SK-N-SH treated with all-trans-retinoic acid at 6 μM for 48 hours (cell line): ENCODE measurements around the gene NALCN.

Experiments used
- ATAC-seq: fragments of 200-7000 bp; cut with Tn5 transposase; 3 replicates; pipeline ENCODE4 v1.9.1; 2020; ENCODE audit warnings: mild to moderate bottlenecking, moderate library complexity
- ARNTL ChIP-seq: fragments of 450-650 bp; formaldehyde crosslinking; IDR thresholded peaks from 2 replicates; pipeline ENCODE4 v1.5.0; 2020; ENCODE audit warnings: low read depth, mild to moderate bottlenecking, moderate library complexity, borderline replicate concordance
- BACH2 ChIP-seq: fragments of 250-450 bp; sonication (Bioruptor Pico); IDR thresholded peaks from 2 replicates; pipeline ENCODE4 v1.9.0; 2021; ENCODE audit warnings: mild to moderate bottlenecking, borderline replicate concordance
- CREB5 ChIP-seq: fragments of 250-450 bp; sonication (Bioruptor Pico); IDR thresholded peaks from 2 replicates; pipeline ENCODE4 v1.5.1; 2020; ENCODE audit warnings: low read depth, mild to moderate bottlenecking, moderate library complexity
- CSDC2 ChIP-seq: fragments of 250-450 bp; sonication (Bioruptor Pico); IDR thresholded peaks from 2 replicates; pipeline ENCODE4 v1.5.0; 2020; ENCODE audit warnings: mild to moderate bottlenecking, moderate library complexity
- CSRNP3 ChIP-seq: fragments of 250-450 bp; sonication (Bioruptor Pico); IDR thresholded peaks from 2 replicates; pipeline ENCODE4 v1.5.1; 2021; ENCODE audit warnings: mild to moderate bottlenecking, moderate library complexity
- GLIS3 ChIP-seq: fragments of 250-450 bp; sonication (Bioruptor Pico); IDR thresholded peaks from 2 replicates; pipeline ENCODE4 v1.5.0; 2020; ENCODE audit warnings: mild to moderate bottlenecking, moderate library complexity
- ISL1 ChIP-seq: fragments of 250-450 bp; sonication (Bioruptor Pico); IDR thresholded peaks from 2 replicates; pipeline ENCODE4 v2.1.2; 2022; ENCODE audit warnings: mild to moderate bottlenecking, moderate library complexity
- OSR1 ChIP-seq: fragments of 250-450 bp; sonication (Bioruptor Pico); IDR thresholded peaks from 2 replicates; pipeline ENCODE4 v1.8.0; 2022; ENCODE audit warnings: moderate library complexity, mild to moderate bottlenecking, inconsistent platforms
- PATZ1 ChIP-seq: fragments of 250-450 bp; sonication (Bioruptor Pico); IDR thresholded peaks from 2 replicates; pipeline ENCODE4 v1.8.0; 2020; ENCODE audit warnings: mild to moderate bottlenecking, moderate library complexity, borderline replicate concordance
- POU6F1 ChIP-seq: fragments of 250-450 bp; sonication (Bioruptor Pico); IDR thresholded peaks from 2 replicates; pipeline ENCODE4 v1.8.0; 2021; ENCODE audit warnings: low read depth, mild to moderate bottlenecking, moderate library complexity, borderline replicate concordance
- PPARA ChIP-seq: fragments of 250-450 bp; sonication (Bioruptor Pico); IDR thresholded peaks from 2 replicates; pipeline ENCODE4 v1.5.0; 2020; ENCODE audit warnings: mild to moderate bottlenecking, borderline replicate concordance
- RARB ChIP-seq: fragments of 250-450 bp; sonication (Bioruptor Pico); IDR thresholded peaks from 2 replicates; pipeline ENCODE4 v1.8.0; 2021; ENCODE audit warnings: mild to moderate bottlenecking, moderate library complexity
- SNAI2 ChIP-seq: fragments of 250-450 bp; sonication (Bioruptor Pico); IDR thresholded peaks from 2 replicates; pipeline ENCODE4 v1.5.0; 2020; ENCODE audit warnings: mild to moderate bottlenecking, moderate library complexity
- TCF4 ChIP-seq: fragments of 250-450 bp; sonication (Bioruptor Pico); IDR thresholded peaks from 2 replicates; pipeline ENCODE4 v1.8.0; 2021; ENCODE audit warnings: mild to moderate bottlenecking, moderate library complexity, borderline replicate concordance
- TOX ChIP-seq: fragments of 250-450 bp; sonication (Bioruptor Pico); IDR thresholded peaks from 2 replicates; pipeline ENCODE4 v1.8.0; 2021; ENCODE audit warnings: mild to moderate bottlenecking, moderate library complexity, borderline replicate concordance
- TSHZ2 ChIP-seq: fragments of 250-450 bp; sonication (Bioruptor Pico); IDR thresholded peaks from 2 replicates; pipeline ENCODE4 v1.5.0; 2020; ENCODE audit warnings: mild to moderate bottlenecking, moderate library complexity
- ZC3H10 ChIP-seq: fragments of 250-450 bp; sonication (Bioruptor Pico); IDR thresholded peaks from 2 replicates; pipeline ENCODE4 v1.5.1; 2021; ENCODE audit warnings: mild to moderate bottlenecking, moderate library complexity
- ZFP3 ChIP-seq: fragments of 250-450 bp; sonication (Bioruptor Pico); IDR thresholded peaks from 2 replicates; pipeline ENCODE4 v1.5.0; 2020; ENCODE audit warnings: mild to moderate bottlenecking, moderate library complexity
- ZFP30 ChIP-seq: fragments of 450-650 bp; formaldehyde crosslinking; IDR thresholded peaks from 2 replicates; pipeline ENCODE4 v1.5.0; 2022; ENCODE audit warnings: mild to moderate bottlenecking, moderate library complexity
- ZNF565 ChIP-seq: fragments of 450-650 bp; formaldehyde crosslinking; conservative IDR thresholded peaks from 2 replicates; pipeline ENCODE4 v1.5.0; 2020; ENCODE audit warnings: low read depth, mild to moderate bottlenecking, moderate library complexity
- ZNF70 ChIP-seq: fragments of 450-650 bp; formaldehyde crosslinking; IDR thresholded peaks from 2 replicates; pipeline ENCODE4 v1.5.0; 2020; ENCODE audit warnings: mild to moderate bottlenecking, moderate library complexity
- ZNF8 ChIP-seq: fragments of 450-650 bp; formaldehyde crosslinking; IDR thresholded peaks from 2 replicates; pipeline ENCODE4 v1.5.0; 2020; ENCODE audit warnings: mild to moderate bottlenecking, moderate library complexity

Gene NALCN

GRCh38 chr13:101049166-101049850 is 367.0 kb downstream of the NALCN start:
- no peak for ATAC-seq
- TF ChIP-seq ARNTL (CRISPR knock-in tag) (no peak), CSDC2 (CRISPR knock-in tag) (no peak), ZNF565 (CRISPR knock-in tag) (no peak), RARB (CRISPR knock-in tag) (no peak), CSRNP3 (CRISPR knock-in tag) (no peak), CREB5 (CRISPR knock-in tag) (no peak), ZNF8 (CRISPR knock-in tag) (no peak), ISL1 (CRISPR knock-in tag) (no peak), PPARA (no peak), ZFP30 (no peak)
- TF ChIP-seq, all 23 proteins: peak for 0

GRCh38 chr13:101036546-101036945 is 379.8 kb downstream of the NALCN start:
- ATAC-seq, result no peak
- TF ChIP-seq ZNF70 (CRISPR knock-in tag), result no peak
- TF ChIP-seq CSDC2 (CRISPR knock-in tag), result no peak
- no peak for TF ChIP-seq GLIS3 (CRISPR knock-in tag)
- TF ChIP-seq SNAI2 (CRISPR knock-in tag), result no peak
- no peak for TF ChIP-seq ZNF565 (CRISPR knock-in tag)
- TF ChIP-seq ISL1 (CRISPR knock-in tag), result no peak
- no peak for TF ChIP-seq OSR1 (CRISPR knock-in tag)
- TF ChIP-seq TCF4 (CRISPR knock-in tag), result no peak
- no peak for TF ChIP-seq ZC3H10 (CRISPR knock-in tag)
- TF ChIP-seq TOX (CRISPR knock-in tag), result no peak
- no peak for TF ChIP-seq ARNTL (CRISPR knock-in tag)
- no peak for TF ChIP-seq ZFP30
- TF ChIP-seq BACH2 (CRISPR knock-in tag), result no peak
- no peak for TF ChIP-seq TSHZ2 (CRISPR knock-in tag)

- TF ChIP-seq PPARA, result no peak
- TF ChIP-seq ZNF70 (CRISPR knock-in tag), result no peak
- TF ChIP-seq RARB (CRISPR knock-in tag), result no peak
- no peak for TF ChIP-seq TOX (CRISPR knock-in tag)
- no peak for TF ChIP-seq CSRNP3 (CRISPR knock-in tag)
- no peak for TF ChIP-seq POU6F1 (CRISPR knock-in tag)
- no peak for TF ChIP-seq ZNF8 (CRISPR knock-in tag)
- no peak for TF ChIP-seq TCF4 (CRISPR knock-in tag)
- TF ChIP-seq CREB5 (CRISPR knock-in tag), result no peak
- TF ChIP-seq ZFP3, result no peak
- TF ChIP-seq ZNF565 (CRISPR knock-in tag), result no peak
- TF ChIP-seq PATZ1, result no peak
- TF ChIP-seq CSDC2 (CRISPR knock-in tag), result no peak
- TF ChIP-seq ZC3H10 (CRISPR knock-in tag), result no peak
- TF ChIP-seq ZFP30, result no peak
- TF ChIP-seq SNAI2 (CRISPR knock-in tag), result no peak
- no peak for TF ChIP-seq ARNTL (CRISPR knock-in tag)
- no peak for TF ChIP-seq OSR1 (CRISPR knock-in tag)
Measured at GRCh38 chr13:101035119-101035620, 381.1 kb downstream of the NALCN start.

More at GRCh38 chr13:101035119-101035620, 381.1 kb downstream of the NALCN start:
- ATAC-seq, result no peak
